Measurements from ENCODE around the gene KATNBL1. TPM values are rescaled to one million over a fixed set of nuclear protein-coding genes. Genes with fewer than 3 reads are reported as not detected.

KATNBL1 gene
- total and polyA plus RNA-seq, 2 donors (not counting 3 experiments of a cell fraction or from before 2014, with no cell fraction given) = 14.1 to 56.8 TPM

- intact Hi-C loops (cut with micrococcal nuclease) (loop anchor here (10.0 kb wide), 1 partner anchor 1179 kb away; no protein-coding TSS in a partner anchor), dilution Hi-C loops (cut with MboI; ENCODE audit: extremely low pct_ligation_motif_present, low sequenced_read_pairs) (no loop called here)
- no peak overlapping the region for H3K9ac ChIP-seq (replicated peaks; ENCODE audit: extremely low read depth, insufficient read depth, low read length)
- BruUV-seq (replicated peaks) = no TSS peak
- ChIA-PET POLR2A (no interaction called here), CTCF (interaction anchor here (2.2 to 4.8 kb wide), 2 partner anchors 16 to 83 kb away, joined by 8 to 25 read pairs; partner anchors contain the start of gene KATNBL1)
- no peak overlapping the region for H3K4me2 ChIP-seq (ENCODE audit: insufficient read depth, low read length)
- TF ChIP-seq GATA2 (IDR thresholded peaks at IDR 0.05; ENCODE audit: insufficient read depth, insufficient read length, low read depth, low read length) (no peak), CTCF (IDR thresholded peaks at IDR 0.05; ENCODE audit: extremely low read depth in 1 of 2, insufficient read depth in 1 of 2, low read depth in 1 of 2, low read length in 2 of 2) (no peak), FOS (IDR thresholded peaks at IDR 0.05; ENCODE audit: borderline replicate concordance, insufficient read depth, low read length) (no peak), EZH2 (IDR thresholded peaks at IDR 0.05; ENCODE audit: borderline replicate concordance, low read depth, low read length, severe bottlenecking) (no peak), POLR2A (IDR thresholded peaks at IDR 0.05; ENCODE audit: low read depth, low read length) (no peak), POLR2AphosphoS5 (IDR thresholded peaks at IDR 0.05; ENCODE audit: insufficient read depth, low read depth, low read length) (no peak), MYC (IDR thresholded peaks at IDR 0.05; ENCODE audit: low read depth, low read length) (no peak)
- H3K36me3 ChIP-seq (ENCODE audit: control insufficient read depth in 2 of 2, extremely low read depth in 1 of 2, insufficient read depth in 2 of 2, low read length in 2 of 2) = no peaks in the 10 kb centered on the region
- H2AFZ ChIP-seq (ENCODE audit: low read depth, low read length) = no peak overlapping the region
- H3K9me3 ChIP-seq (replicated peaks; ENCODE audit: control insufficient read depth, insufficient read depth, low read length) = no peaks in the 10 kb centered on the region
- FAIRE-seq (no peak), DNase-seq (ENCODE audit: low read depth, low spot score) (no peak)
- H3K27me3 ChIP-seq (ENCODE audit: control insufficient read depth in 2 of 2, insufficient read depth in 2 of 2, low read length in 2 of 2) = no peaks in the 10 kb centered on the region
- H3K79me2 ChIP-seq (ENCODE audit: control insufficient read depth, insufficient read depth, low read length) = no peaks in the 10 kb centered on the region
- no peaks in the 10 kb centered on the region for H4K20me1 ChIP-seq (replicated peaks; ENCODE audit: control insufficient read depth, extremely low read depth, insufficient read depth, low read length)
- H3K4me1 ChIP-seq (ENCODE audit: control insufficient read depth, extremely low read depth, insufficient read depth, low read length) = peaks cover 16% of the 10 kb centered on the region
- no peaks in the 10 kb centered on the region for H3K9me1 ChIP-seq (replicated peaks; ENCODE audit: control insufficient read depth, extremely low read depth, insufficient read depth, low read length)
- H3K27ac ChIP-seq (ENCODE audit: insufficient read depth, low read depth, low read length) = no peak overlapping the region
- no peak overlapping the region for H3K4me3 ChIP-seq (replicated peaks in 1 of 3; ENCODE audit: insufficient read depth in 1 of 3, low read depth in 1 of 3, low read length in 3 of 3)
These were observed 84.0 kb downstream of the KATNBL1 start for GRCh38 chr15:34125945-34126344.

All from endothelial cell of umbilical vein (primary cell).